GM23338 (cell line): ENCODE results near the gene IGFBP5. TPM values are rescaled to one million over a fixed set of nuclear protein-coding genes. Genes with fewer than 3 reads are reported as not detected.

Experiments used
- ATAC-seq: fragments of 200-7000 bp; cut with Tn5 transposase; 3 replicates; pipeline ENCODE4 v1.9.1; 2020
- DNase-seq: peaks from one replicate; pipeline ENCODE4 v3.0.0-alpha.2; 2015; ENCODE audit warnings: low spot score
- H2AFZ ChIP-seq: fragments of 200-600 bp; sonication (generic); 2 replicates; pipeline ENCODE4 v1.8.0; 2016; ENCODE audit warnings: antibody characterized with exemption, mild to moderate bottlenecking, moderate library complexity
- H3F3A ChIP-seq: fragments of 200-600 bp; sonication (generic); replicated peaks from 2 replicates; pipeline ENCODE4 v1.8.0; 2017; ENCODE audit warnings: antibody characterized with exemption, mixed run types, low read depth
- H3K27ac ChIP-seq: fragments of 200-600 bp; sonication (generic); 2 replicates; pipeline ENCODE4 v1.6.1; 2016; ENCODE audit warnings: low read depth
- H3K27me3 ChIP-seq: fragments of 200-600 bp; sonication (generic); 2 replicates; pipeline ENCODE4 v1.8.0; 2016; ENCODE audit warnings: mild to moderate bottlenecking, mixed run types, moderate library complexity; ENCODE audit not compliant: insufficient read depth
- H3K36me3 ChIP-seq: fragments of 200-600 bp; sonication (generic); 2 replicates; pipeline ENCODE4 v1.8.0; 2016; ENCODE audit warnings: mild to moderate bottlenecking; ENCODE audit not compliant: insufficient read depth
- H3K4me1 ChIP-seq: fragments of 200-600 bp; sonication (generic); 2 replicates; pipeline ENCODE4 v1.8.0; 2016; ENCODE audit warnings: mild to moderate bottlenecking, moderate library complexity; ENCODE audit not compliant: insufficient read depth
- H3K4me2 ChIP-seq: fragments of 200-600 bp; sonication (generic); 2 replicates; pipeline ENCODE4 v1.7.1; 2017; ENCODE audit warnings: mixed run types
- H3K4me3 ChIP-seq: fragments of 200-600 bp; sonication (generic); 2 replicates; pipeline ENCODE4 v1.6.1; 2016; ENCODE audit warnings: mixed run types
- H3K79me2 ChIP-seq: fragments of 200-600 bp; sonication (generic); replicated peaks from 2 replicates; pipeline ENCODE4 v1.8.0; 2017; ENCODE audit warnings: mild to moderate bottlenecking; ENCODE audit not compliant: insufficient read depth
- H3K9me2 ChIP-seq: fragments of 200-600 bp; sonication (generic); 2 replicates; pipeline ENCODE4 v1.8.0; 2017; ENCODE audit not compliant: insufficient read depth
- H4K20me1 ChIP-seq: fragments of 200-600 bp; sonication (generic); replicated peaks from 2 replicates; pipeline ENCODE4 v1.8.0; 2017; ENCODE audit warnings: mild to moderate bottlenecking; ENCODE audit not compliant: insufficient read depth
- H3K27ac Mint-ChIP-seq: 2 replicates; pipeline ENCODE4 v1.8.0; 2020; ENCODE audit warnings: inconsistent platforms, mild to moderate bottlenecking, moderate library complexity, mixed read lengths
- H3K27me3 Mint-ChIP-seq: 3 replicates; pipeline ENCODE4 v1.8.0; 2022; ENCODE audit warnings: low read depth, mild to moderate bottlenecking, moderate library complexity, mixed read lengths, inconsistent platforms; ENCODE audit not compliant: insufficient read depth, poor library complexity
- H3K36me3 Mint-ChIP-seq: 3 replicates; pipeline ENCODE4 v1.8.0; 2021; ENCODE audit warnings: low read depth, mild to moderate bottlenecking, inconsistent platforms, moderate library complexity, mixed read lengths
- H3K4me1 Mint-ChIP-seq: 3 replicates; pipeline ENCODE4 v1.8.0; 2020; ENCODE audit warnings: mild to moderate bottlenecking, inconsistent platforms, mixed read lengths
- H3K4me3 Mint-ChIP-seq: 3 replicates; pipeline ENCODE4 v1.8.0; 2021; ENCODE audit warnings: moderate library complexity, mild to moderate bottlenecking, inconsistent platforms, mixed read lengths
- H3K9me3 Mint-ChIP-seq: 3 replicates; pipeline ENCODE4 v1.8.0; 2020; ENCODE audit warnings: moderate library complexity, mild to moderate bottlenecking, inconsistent platforms, mixed read lengths
- CREB1 ChIP-seq: fragments of 250-450 bp; sonication (Bioruptor Pico); IDR thresholded peaks from 2 replicates; pipeline ENCODE4 v1.5.0; 2020; ENCODE audit warnings: low read depth, mild to moderate bottlenecking, moderate library complexity
- CTCF ChIP-seq, 2 experiments: fragments of 200-600 bp in 1 of 2; sonication (generic) in 1 of 2; conservative IDR thresholded peaks; 2 replicates each; pipeline versions ENCODE4 v1.5.1 to v1.6.1; 2016 to 2017; ENCODE audit warnings: antibody characterized with exemption in 2 of 2, low read depth in 2 of 2, mild to moderate bottlenecking in 2 of 2, moderate library complexity in 1 of 2
- EZH2 ChIP-seq: fragments of 200-600 bp; sonication (generic); IDR thresholded peaks from one replicate; pipeline ENCODE4 v1.8.0; 2017; ENCODE audit warnings: antibody characterized with exemption, mild to moderate bottlenecking, low read depth; ENCODE audit not compliant: unreplicated experiment
- JUNB ChIP-seq: IDR thresholded peaks from one replicate; pipeline ENCODE4 v1.6.1; 2016; ENCODE audit warnings: antibody characterized with exemption; ENCODE audit not compliant: unreplicated experiment
- REST ChIP-seq: IDR thresholded peaks from one replicate; pipeline ENCODE4 v1.6.1; 2018; ENCODE audit warnings: antibody characterized with exemption; ENCODE audit not compliant: unreplicated experiment
- ZNF331 ChIP-seq: fragments of 250-450 bp; sonication (Bioruptor Pico); IDR thresholded peaks from 2 replicates; pipeline ENCODE4 v1.5.0; 2020; ENCODE audit warnings: low read depth, mild to moderate bottlenecking, moderate library complexity
- ZNF462 ChIP-seq: fragments of 250-450 bp; sonication (Bioruptor Pico); IDR thresholded peaks from 2 replicates; pipeline ENCODE4 v1.5.0; 2020; ENCODE audit warnings: mild to moderate bottlenecking, moderate library complexity
- polyA plus RNA-seq: library from polyadenylated mRNA; unstranded; fragments of >200 nt; fragmentation: Nextera tagmentation; extraction: Ambion mirVana; gene quantifications from 2 replicates; pipeline ENCODE4 v1.2.1, GENCODE V29; 2016
- total RNA-seq: library from RNA; depleted of rRNA; stranded (reverse); fragments of >200 nt; shearing (Covaris generic); gene quantifications from 2 replicates; pipeline ENCODE4 v1.2.3, GENCODE V29; 2014

IGFBP5 gene
- total and polyA plus RNA-seq, 2 experiments from 2014 or later, result 0.70 to 2.5 TPM

GRCh38 chr2:216649574-216649973 is 45.8 kb downstream of the IGFBP5 start (continued):
- no peak for TF ChIP-seq REST
- no peak for TF ChIP-seq CTCF (conservative IDR thresholded peaks at IDR 0.05; ENCODE audit: low read depth in 2 of 2)

GRCh38 chr2:216648105-216648504 is 47.2 kb downstream of the IGFBP5 start:
- H3K4me1 Mint-ChIP-seq, result peaks cover 66% of the 10 kb centered on the region
- H3K4me2 ChIP-seq, result no peak overlapping the region

More at GRCh38 chr2:216648105-216648504, 47.2 kb downstream of the IGFBP5 start:
- no peak overlapping the region for H3K27ac Mint-ChIP-seq
- Histone ChIP-seq H3K4me3 (no peak overlapping the region), H2AFZ (no peak overlapping the region), H3K36me3 (no peaks in the 10 kb centered on the region), H3K4me1 (peaks cover 31% of the 10 kb centered on the region), H3K27me3 (no peaks in the 10 kb centered on the region), H3K79me2 (peaks cover 95% of the 10 kb centered on the region), H3F3A (no peaks in the 10 kb centered on the region), H3K27ac (no peak overlapping the region), H4K20me1 (peaks cover 22% of the 10 kb centered on the region), H3K9me2 (no peaks in the 10 kb centered on the region; the same call in 1 of the 2 replicates)
- H3K36me3 Mint-ChIP-seq, result peaks cover 55% of the 10 kb centered on the region
- no peak for ATAC-seq
- TF ChIP-seq JUNB, result no peak
- TF ChIP-seq ZNF331 (CRISPR knock-in tag), result no peak
- TF ChIP-seq ZNF462 (CRISPR knock-in tag), result no peak
- no peak for TF ChIP-seq EZH2
- TF ChIP-seq CREB1 (CRISPR knock-in tag), result no peak
- no peak for TF ChIP-seq REST
- H3K4me3 Mint-ChIP-seq, result no peak overlapping the region
- peaks cover 6% of the 10 kb centered on the region for H3K9me3 Mint-ChIP-seq
- peaks cover 8% of the 10 kb centered on the region for H3K27me3 Mint-ChIP-seq
- no peak for DNase-seq
